Effector CD8-positive, alpha-beta T cell (primary cell): ENCODE data around the gene RFX3.

Experiments used
- DNase-seq: peaks from one replicate; lab custom pipeline; 2025; lab: John Stamatoyannopoulos, UW

The RFX3 gene

DNA sequence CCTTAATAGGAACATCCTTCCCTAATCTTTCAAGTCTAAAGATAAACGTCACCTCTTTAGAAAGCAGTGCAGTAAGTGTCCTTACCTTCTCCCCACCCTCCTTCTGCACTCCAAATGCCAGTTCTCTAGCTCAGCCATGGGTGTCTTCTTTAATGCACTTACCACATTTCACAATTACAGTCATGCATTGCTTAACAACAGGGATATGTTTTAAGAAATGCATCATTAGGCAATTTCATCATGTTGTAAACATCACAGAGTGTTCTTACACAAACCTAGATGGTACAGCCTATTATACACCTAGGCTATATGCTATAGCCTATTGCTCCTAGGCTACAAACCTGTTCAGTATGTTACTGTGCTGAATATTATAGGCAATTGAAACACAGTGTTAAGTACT, 91.2 kb downstream of the RFX3 start:
- no peak for DNase-seq

DNA sequence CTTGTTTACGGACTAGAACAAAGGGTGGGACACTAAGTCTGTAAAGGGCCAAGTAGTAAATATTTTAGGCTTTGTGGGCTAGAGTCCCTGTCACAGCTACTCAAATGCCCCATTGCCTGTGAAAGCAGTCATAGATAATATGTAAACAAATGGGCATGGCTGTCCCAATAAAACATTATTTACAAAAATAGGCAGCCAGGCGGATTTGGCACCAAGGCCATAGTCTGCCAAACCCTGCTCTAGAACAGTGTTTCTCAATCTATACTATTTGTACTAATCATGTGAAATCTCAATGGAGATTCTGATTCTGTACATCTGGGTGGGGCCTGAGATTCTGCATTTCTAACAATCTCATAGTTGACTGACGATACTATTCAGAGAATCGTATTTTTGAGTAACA, 92.0 kb downstream of the RFX3 start:
- no peak for DNase-seq

DNA sequence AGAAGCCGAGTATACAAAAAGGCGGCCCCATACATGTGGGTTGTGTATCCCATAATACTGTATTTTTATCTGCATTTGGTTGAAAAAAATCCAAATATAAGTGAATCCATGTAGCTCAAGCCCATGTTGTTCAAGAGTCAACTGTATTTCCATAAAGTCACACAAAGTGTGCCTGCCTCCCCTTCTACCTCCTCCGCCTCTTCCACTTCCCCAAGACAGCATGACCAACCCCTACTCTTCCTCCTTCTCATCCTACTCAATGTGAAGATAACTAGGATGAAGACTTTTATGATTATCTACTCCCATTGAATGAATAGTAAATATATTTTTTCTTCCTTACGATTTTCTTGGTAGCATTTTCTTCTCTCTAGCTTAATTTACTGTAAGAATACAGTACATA, 92.7 kb downstream of the RFX3 start:
- DNase-seq: no peak

DNA sequence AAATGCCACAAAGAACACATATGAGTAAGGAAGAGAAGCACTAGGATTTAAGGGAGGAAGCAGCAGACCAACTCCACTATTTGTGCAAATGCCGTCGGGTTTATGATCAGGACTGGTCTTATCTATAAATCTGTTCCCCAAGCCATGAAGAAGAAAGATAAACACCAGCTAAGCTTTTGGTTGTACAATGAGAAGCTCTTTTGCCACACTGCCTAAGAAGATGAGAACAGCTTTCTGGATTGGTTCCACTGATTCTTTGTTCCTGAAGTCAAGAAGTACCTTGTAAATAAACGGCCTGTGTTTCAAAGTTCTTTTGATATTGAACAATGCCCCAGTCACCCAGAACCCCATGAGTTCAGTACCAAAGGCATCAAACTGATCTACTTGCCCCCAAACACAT, 93.9 kb downstream of the RFX3 start:
- no peak for DNase-seq

- DNase-seq: no peak
Observed at GRCh38 chr9:3419893-3420292, 105.9 kb downstream of the RFX3 start.

DNA sequence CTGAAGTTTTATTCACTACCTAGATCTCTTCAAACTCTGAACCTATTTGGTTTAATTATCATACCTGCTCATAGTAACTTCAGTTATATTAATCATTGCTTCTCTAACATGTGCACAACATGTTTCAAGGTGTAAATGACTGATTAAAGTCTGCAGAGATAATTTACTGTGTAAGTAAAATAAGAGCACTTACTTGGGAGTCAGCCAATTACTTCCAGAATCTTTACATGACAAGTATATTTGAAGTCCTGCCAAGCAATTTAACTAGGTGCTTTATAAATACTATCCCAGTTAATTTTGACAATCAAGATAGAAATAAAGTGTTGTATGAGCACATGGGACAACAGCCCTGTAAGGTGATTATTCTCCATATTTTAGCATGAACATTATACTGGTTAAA, 109.9 kb downstream of the RFX3 start:
- no peak for DNase-seq

GRCh38 chr9:3413984-3414383, 111.8 kb downstream of the RFX3 start:
- no peak for DNase-seq

DNA sequence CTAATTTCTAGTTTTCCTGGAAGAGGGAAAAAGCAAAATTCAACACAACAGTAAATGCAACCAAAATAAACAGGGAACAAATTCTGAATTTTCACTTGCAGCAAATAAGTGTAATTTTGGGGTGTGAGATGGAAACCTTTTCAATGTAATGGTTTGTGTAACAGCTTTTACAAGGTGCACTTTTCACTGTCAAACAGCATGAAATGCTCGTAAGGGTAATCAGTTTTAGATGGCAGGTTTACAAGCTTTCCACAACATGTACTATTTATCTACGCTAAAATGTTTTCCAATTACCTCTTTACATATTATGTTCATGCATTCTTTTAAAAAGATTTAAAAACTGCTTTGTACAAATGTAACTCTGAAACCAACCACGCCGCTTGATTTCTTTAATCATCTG, 115.3 kb downstream of the RFX3 start:
- no peak for DNase-seq

DNA sequence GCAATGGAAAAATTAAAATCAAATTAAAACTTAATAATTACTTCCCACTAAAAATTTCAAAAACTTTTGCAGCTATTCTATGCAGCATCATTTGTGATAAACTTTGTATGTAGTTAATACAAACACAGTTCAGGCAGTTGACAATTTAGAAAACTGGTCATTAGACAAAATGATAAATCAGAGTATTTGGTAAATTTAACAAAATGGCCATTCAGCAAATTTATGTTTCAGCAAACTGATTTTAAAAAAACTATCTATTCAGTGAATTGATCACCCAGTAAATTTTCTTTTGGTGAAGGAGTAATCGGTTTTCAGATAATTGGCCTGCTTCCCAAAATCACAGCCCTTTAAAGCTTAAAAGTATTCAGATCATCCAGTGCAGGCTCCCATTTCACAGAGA, 116.3 kb downstream of the RFX3 start:
- no peak for DNase-seq

DNA sequence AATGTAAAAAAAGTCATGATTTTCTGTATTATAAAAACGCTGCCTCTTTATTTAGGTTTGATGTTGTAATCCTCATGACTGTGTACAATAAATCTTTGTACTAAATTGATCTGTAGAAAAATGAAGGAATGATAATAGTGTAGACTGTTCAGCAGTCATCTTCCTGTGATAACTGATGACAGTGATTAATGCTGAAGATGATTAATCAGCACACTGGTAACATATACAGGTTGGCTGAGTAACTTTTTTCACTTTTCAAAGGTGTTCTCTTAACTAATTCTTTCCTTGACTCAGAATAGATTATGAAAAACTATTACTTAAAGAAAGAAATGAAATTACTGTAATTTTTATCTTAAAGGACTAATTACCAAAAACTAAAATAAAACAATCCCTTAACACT, 122.5 kb downstream of the RFX3 start:
- DNase-seq: no peak

DNA sequence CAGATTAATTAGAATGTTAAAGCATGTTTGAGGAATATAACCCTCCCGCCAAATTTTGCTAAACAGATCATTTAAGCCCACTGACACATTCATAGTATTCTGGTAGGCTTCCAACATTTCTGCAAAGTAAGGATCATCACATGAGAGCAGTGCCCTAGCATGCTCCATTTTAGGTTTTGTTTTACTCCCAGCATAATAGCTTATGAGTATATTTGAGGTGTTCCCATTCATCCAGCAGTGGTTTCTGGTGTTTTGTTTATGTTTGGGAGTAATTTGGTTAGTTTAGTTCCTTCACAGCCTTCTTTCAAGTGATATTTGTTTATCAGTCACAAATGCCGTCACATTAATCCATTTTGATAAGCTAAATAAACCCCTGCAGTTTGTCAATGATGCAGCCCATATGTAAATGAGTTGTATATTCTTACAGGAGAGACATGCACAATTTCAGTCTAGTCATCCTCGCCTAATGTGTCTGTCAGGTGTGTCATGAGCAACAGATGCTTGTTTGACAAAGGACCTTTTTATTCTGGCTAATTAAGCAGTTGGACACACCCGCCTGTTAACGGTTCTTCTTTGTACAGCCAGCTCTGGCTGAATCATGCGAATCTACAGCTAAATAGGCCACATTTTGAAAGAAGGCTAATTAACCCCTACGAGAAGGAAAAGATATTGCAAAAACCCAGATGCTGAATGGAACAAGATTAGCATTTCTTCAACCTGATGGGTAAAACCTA, 124.4 kb downstream of the RFX3 start:
- no peak for DNase-seq

DNA sequence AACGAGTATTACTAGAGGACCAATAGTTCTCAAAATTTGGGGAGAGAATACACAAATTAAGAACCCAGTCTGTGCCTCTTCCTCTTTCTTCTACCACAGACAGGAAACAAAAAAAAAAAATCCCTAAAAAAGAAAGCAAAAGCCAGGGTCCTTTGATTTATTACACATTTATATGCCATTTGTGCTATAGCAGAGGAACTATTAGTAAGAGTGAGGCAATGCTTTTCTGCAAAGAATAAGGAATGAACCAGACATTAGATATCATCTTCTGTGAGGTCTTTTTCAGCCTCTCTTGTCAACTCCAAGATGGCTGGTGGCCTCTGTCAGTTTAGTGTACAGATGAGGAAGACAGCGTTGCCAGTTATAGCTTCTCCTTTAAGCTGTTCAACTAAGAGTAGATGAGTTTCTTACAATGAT, 127.6 kb downstream of the RFX3 start:
- DNase-seq: no peak

GRCh38 chr9:3397766-3398165, 128.0 kb downstream of the RFX3 start:
- DNase-seq: no peak

DNA sequence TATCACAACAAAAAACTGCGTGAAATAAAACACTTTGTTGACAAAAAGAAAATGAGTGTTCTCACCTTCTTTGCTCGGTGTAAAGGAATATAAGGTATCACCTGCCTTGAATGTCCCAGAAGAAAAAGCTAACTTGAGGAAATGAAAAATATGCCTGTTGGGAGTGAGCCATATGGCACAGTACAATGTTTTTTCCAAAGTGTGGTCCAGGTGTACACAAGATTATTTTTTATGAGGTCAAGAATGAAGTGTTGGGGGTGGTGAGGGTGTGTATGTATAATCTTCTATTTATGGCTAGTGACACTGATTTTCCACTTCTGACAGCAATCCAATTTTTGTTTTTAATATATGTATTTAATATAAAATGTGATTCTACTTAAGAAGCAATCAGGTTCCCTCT, 134.4 kb downstream of the RFX3 start:
- no peak for DNase-seq

GRCh38 chr9:3386753-3387152, 139.0 kb downstream of the RFX3 start:
- DNase-seq: no peak

- DNase-seq: no peak
Observed at GRCh38 chr9:3385871-3386270, 139.9 kb downstream of the RFX3 start.

GRCh38 chr9:3371842-3372241, 154.0 kb downstream of the RFX3 start:
- DNase-seq: no peak

GRCh38 chr9:3370715-3371114, 155.1 kb downstream of the RFX3 start:
- DNase-seq: no peak

GRCh38 chr9:3367185-3367584, 158.6 kb downstream of the RFX3 start:
- DNase-seq: no peak

GRCh38 chr9:3361689-3362392, 164.0 kb downstream of the RFX3 start:
- no peak for DNase-seq

DNA sequence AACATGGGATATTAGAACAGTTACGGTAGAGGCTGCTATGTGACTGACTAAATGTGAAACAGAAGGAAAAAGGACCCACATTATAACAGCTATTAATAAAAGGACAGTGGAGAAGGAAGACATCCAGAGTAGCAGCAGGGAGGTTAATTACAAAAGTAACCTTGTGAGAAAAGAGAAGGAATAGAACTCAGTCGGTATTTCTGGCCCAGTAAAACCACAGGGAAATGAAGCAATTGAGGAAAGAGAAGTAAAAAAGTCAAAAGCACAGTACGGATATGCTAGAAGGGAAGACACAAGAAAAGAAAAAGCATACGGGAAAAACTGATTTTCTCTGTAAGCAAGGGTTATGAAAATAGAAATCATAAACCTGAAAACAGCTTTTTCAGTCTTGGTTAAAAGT, 164.7 kb downstream of the RFX3 start:
- no peak for DNase-seq

DNA sequence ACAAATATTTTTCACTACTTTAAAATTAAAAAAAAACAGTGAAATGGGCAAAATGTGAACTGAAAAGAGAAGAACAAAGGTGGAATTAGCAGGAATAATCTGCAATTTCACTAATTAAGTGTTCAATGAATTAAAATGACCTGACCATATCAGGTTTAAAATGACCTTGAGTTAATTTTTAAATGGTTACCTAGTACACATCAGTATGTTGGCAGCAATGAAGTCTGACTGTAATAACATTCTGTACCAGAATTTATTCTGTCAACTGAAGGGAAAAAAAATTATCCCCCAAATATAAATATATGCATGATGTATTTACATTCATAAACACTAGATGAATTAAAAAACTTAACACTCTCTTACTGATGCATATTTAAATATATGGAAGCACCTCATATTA, 165.6 kb downstream of the RFX3 start:
- DNase-seq: no peak

GRCh38 chr9:3359778-3360177, 166.0 kb downstream of the RFX3 start:
- DNase-seq: no peak
